ENCODE results near the gene TMEM150B. TPM values are rescaled to one million over a fixed set of nuclear protein-coding genes. Genes with fewer than 3 reads are reported as not detected.

TMEM150B gene
- total RNA-seq, 1 donor = under 0.01 TPM

GRCh38 chr19:55315956-55316525 lies 9.1 kb downstream of the TMEM150B start:
- H4K20me1 ChIP-seq (ENCODE audit: insufficient read depth, low read length) = no peaks in the 10 kb centered on the region
- no peaks in the 10 kb centered on the region for H3K4me1 ChIP-seq (ENCODE audit: insufficient read depth, low read length)
- H3K27me3 ChIP-seq (ENCODE audit: insufficient read depth, low read length) = no peaks in the 10 kb centered on the region
- no peaks in the 10 kb centered on the region for H3K79me2 ChIP-seq (ENCODE audit: insufficient read depth, low read length)
- DNase-seq (ENCODE audit: insufficient read length, low spot score, missing footprints) = peak; percentile 78
- no peak overlapping the region for H3K27ac ChIP-seq (ENCODE audit: low read depth, low read length)
- H2AFZ ChIP-seq (ENCODE audit: low read length) = no peak overlapping the region
- no peaks in the 10 kb centered on the region for H3K9me3 ChIP-seq (ENCODE audit: low read depth, low read length)
- no peaks in the 10 kb centered on the region for H3K36me3 ChIP-seq (ENCODE audit: insufficient read depth, low read length)
- no peak overlapping the region for H3K4me2 ChIP-seq (ENCODE audit: insufficient read depth, low read length)
- H3K4me3 ChIP-seq (ENCODE audit: insufficient read depth, low read length) = no peak overlapping the region
- TF ChIP-seq, protein P1, sequence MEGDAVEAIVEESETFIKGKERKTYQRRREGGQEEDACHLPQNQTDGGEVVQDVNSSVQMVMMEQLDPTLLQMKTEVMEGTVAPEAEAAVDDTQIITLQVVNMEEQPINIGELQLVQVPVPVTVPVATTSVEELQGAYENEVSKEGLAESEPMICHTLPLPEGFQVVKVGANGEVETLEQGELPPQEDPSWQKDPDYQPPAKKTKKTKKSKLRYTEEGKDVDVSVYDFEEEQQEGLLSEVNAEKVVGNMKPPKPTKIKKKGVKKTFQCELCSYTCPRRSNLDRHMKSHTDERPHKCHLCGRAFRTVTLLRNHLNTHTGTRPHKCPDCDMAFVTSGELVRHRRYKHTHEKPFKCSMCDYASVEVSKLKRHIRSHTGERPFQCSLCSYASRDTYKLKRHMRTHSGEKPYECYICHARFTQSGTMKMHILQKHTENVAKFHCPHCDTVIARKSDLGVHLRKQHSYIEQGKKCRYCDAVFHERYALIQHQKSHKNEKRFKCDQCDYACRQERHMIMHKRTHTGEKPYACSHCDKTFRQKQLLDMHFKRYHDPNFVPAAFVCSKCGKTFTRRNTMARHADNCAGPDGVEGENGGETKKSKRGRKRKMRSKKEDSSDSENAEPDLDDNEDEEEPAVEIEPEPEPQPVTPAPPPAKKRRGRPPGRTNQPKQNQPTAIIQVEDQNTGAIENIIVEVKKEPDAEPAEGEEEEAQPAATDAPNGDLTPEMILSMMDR (IDR thresholded peaks at IDR 0.05; ENCODE audit: extremely low read depth, low read depth, low read length) = no peak

DNA sequence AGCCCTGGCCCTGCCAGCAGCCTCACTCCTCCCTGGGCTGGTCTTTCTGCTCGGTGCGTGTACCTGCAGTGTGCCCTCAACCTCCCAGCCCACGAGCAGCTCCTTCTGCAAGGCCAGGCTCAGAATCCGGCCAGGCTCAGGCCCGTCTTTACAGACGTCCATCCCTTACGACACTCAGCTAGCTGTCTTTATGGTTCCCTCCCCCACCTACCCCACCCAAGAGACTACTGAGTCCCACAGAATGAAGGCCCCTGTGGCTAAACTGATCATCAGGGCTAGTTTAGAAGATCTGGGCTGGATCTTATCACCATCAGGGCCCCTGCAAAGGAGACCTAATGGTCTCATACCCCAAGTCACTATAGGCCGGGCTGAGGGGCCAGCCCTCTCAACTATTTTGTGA lies 10.7 kb downstream of the TMEM150B start:
- H4K20me1 ChIP-seq (ENCODE audit: insufficient read depth, low read length) = no peaks in the 10 kb centered on the region
- TF ChIP-seq, protein P1 (IDR thresholded peaks at IDR 0.05; ENCODE audit: extremely low read depth, low read depth, low read length) = no peak
- H3K79me2 ChIP-seq (ENCODE audit: insufficient read depth, low read length) = no peaks in the 10 kb centered on the region
- DNase-seq (ENCODE audit: insufficient read length, low spot score, missing footprints) = peak; percentile 72
- no peaks in the 10 kb centered on the region for H3K36me3 ChIP-seq (ENCODE audit: insufficient read depth, low read length)
- H3K27me3 ChIP-seq (ENCODE audit: insufficient read depth, low read length) = no peaks in the 10 kb centered on the region
- H2AFZ ChIP-seq (ENCODE audit: low read length) = no peak overlapping the region
- no peaks in the 10 kb centered on the region for H3K4me1 ChIP-seq (ENCODE audit: insufficient read depth, low read length)
- no peaks in the 10 kb centered on the region for H3K9me3 ChIP-seq (ENCODE audit: low read depth, low read length)
- H3K4me3 ChIP-seq (ENCODE audit: insufficient read depth, low read length) = no peak overlapping the region
- no peak overlapping the region for H3K27ac ChIP-seq (ENCODE audit: low read depth, low read length)
- H3K4me2 ChIP-seq (ENCODE audit: insufficient read depth, low read length) = no peak overlapping the region

- DNase-seq (ENCODE audit: insufficient read length, low spot score, missing footprints) = peak; percentile 66
- TF ChIP-seq, protein P1 (IDR thresholded peaks at IDR 0.05; ENCODE audit: extremely low read depth, low read depth, low read length) = no peak
Observed at GRCh38 chr19:55312621-55313512, 12.3 kb downstream of the TMEM150B start.

GRCh38 chr19:55311797-55312196 lies 13.3 kb downstream of the TMEM150B start:
- TF ChIP-seq, protein P1 (IDR thresholded peaks at IDR 0.05; ENCODE audit: extremely low read depth, low read depth, low read length) = no peak
- Histone ChIP-seq H3K27ac (ENCODE audit: low read depth, low read length) (no peak overlapping the region), H3K36me3 (ENCODE audit: insufficient read depth, low read length) (peaks cover 9% of the 10 kb centered on the region), H3K27me3 (ENCODE audit: insufficient read depth, low read length) (no peaks in the 10 kb centered on the region), H3K79me2 (ENCODE audit: insufficient read depth, low read length) (no peaks in the 10 kb centered on the region), H3K4me1 (ENCODE audit: insufficient read depth, low read length) (no peaks in the 10 kb centered on the region), H4K20me1 (ENCODE audit: insufficient read depth, low read length) (no peaks in the 10 kb centered on the region), H2AFZ (ENCODE audit: low read length) (no peak overlapping the region), H3K4me3 (ENCODE audit: insufficient read depth, low read length) (no peak overlapping the region), H3K9me3 (ENCODE audit: low read depth, low read length) (no peaks in the 10 kb centered on the region), H3K4me2 (ENCODE audit: insufficient read depth, low read length) (no peak overlapping the region)
- peak; percentile 73 for DNase-seq (ENCODE audit: insufficient read length, low spot score, missing footprints)

More at GRCh38 chr19:55312621-55313512, 12.3 kb downstream of the TMEM150B start:
- Histone ChIP-seq H3K4me2 (ENCODE audit: insufficient read depth, low read length) (no peak overlapping the region), H3K27me3 (ENCODE audit: insufficient read depth, low read length) (no peaks in the 10 kb centered on the region), H3K4me1 (ENCODE audit: insufficient read depth, low read length) (no peaks in the 10 kb centered on the region), H3K9me3 (ENCODE audit: low read depth, low read length) (no peaks in the 10 kb centered on the region), H4K20me1 (ENCODE audit: insufficient read depth, low read length) (no peaks in the 10 kb centered on the region), H3K4me3 (ENCODE audit: insufficient read depth, low read length) (no peak overlapping the region), H3K27ac (ENCODE audit: low read depth, low read length) (no peak overlapping the region), H2AFZ (ENCODE audit: low read length) (no peak overlapping the region), H3K79me2 (ENCODE audit: insufficient read depth, low read length) (no peaks in the 10 kb centered on the region), H3K36me3 (ENCODE audit: insufficient read depth, low read length) (peaks cover 6% of the 10 kb centered on the region)

Measured in osteoblast (primary cell).